B cell (primary cell): ENCODE data around the gene ABCD2.

ENCODE experiments used
- EZH2 ChIP-seq: IDR thresholded peaks from 2 replicates; pipeline ENCODE4 v1.6.1; 2012; ENCODE audit warnings: borderline replicate concordance, low read depth, mild to moderate bottlenecking, moderate library complexity, low read length; ENCODE audit not compliant: insufficient read depth, poor library complexity, severe bottlenecking
- TF ChIP-seq, protein P1 (sequence below): fragments of 200-600 bp; IDR thresholded peaks from one replicate; pipeline ENCODE4 v1.8.0; 2022; ENCODE audit warnings: antibody characterized with exemption, mild to moderate bottlenecking

DNA sequence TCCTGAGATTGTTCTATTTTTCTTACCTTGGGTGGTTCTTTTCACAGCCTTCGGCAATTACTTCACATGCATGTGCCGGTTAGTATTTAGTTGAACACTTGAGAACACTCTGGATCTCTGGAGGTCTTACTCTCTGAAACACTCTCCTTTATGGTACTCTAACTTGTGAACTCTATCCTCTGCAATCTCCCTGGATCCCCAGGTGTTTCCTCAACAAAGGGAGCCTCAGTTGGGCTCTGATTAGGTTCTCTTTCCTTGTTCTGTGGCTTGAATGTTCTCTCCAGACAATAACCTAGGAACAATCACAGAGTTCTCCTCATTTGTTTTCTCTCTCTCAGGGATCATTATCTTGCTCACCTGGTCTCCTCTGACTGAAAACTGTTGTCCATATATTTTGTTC lies 40.5 kb upstream of the ABCD2 start:
- TF ChIP-seq, protein P1, sequence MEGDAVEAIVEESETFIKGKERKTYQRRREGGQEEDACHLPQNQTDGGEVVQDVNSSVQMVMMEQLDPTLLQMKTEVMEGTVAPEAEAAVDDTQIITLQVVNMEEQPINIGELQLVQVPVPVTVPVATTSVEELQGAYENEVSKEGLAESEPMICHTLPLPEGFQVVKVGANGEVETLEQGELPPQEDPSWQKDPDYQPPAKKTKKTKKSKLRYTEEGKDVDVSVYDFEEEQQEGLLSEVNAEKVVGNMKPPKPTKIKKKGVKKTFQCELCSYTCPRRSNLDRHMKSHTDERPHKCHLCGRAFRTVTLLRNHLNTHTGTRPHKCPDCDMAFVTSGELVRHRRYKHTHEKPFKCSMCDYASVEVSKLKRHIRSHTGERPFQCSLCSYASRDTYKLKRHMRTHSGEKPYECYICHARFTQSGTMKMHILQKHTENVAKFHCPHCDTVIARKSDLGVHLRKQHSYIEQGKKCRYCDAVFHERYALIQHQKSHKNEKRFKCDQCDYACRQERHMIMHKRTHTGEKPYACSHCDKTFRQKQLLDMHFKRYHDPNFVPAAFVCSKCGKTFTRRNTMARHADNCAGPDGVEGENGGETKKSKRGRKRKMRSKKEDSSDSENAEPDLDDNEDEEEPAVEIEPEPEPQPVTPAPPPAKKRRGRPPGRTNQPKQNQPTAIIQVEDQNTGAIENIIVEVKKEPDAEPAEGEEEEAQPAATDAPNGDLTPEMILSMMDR: no peak
- TF ChIP-seq EZH2: no peak
